K562 (cell line): ENCODE data around the gene HMGN1.

Experiments used
- ARID2 ChIP-seq: fragments of 450-650 bp; IDR thresholded peaks from 2 replicates; pipeline ENCODE4 v1.6.1; 2017; ENCODE audit warnings: antibody characterized with exemption, mild to moderate bottlenecking
- FIP1L1 ChIP-seq: fragments of 200-400 bp; formaldehyde crosslinking; IDR thresholded peaks from 2 replicates; pipeline ENCODE4 v1.6.1; 2018; ENCODE audit warnings: mild to moderate bottlenecking, low read depth, low read length; ENCODE audit not compliant: poor library complexity, severe bottlenecking
- GTF2A2 ChIP-seq: IDR thresholded peaks from 2 replicates; pipeline ENCODE4 v1.6.1; 2016; ENCODE audit warnings: mild to moderate bottlenecking, missing genetic modification characterization, missing compliant biosample characterization
- MYNN ChIP-seq, 2 experiments: sonication (generic); formaldehyde crosslinking in 1 of 2; IDR thresholded peaks; 2 replicates each; pipeline versions ENCODE4 v1.5.0 to v1.6.1; 2016 to 2020; ENCODE audit warnings: antibody characterized with exemption in 1 of 2, missing genetic modification reagents in 1 of 2
- POLR2A ChIP-seq: fragments of 450-650 bp; conservative IDR thresholded peaks from 2 replicates; pipeline ENCODE4 v1.6.1; 2016
- RCOR1 ChIP-seq, 2 experiments: IDR thresholded peaks; 2 replicates each; pipeline ENCODE4 v1.6.1; 2012; ENCODE audit warnings: low read depth in 2 of 2, low read length in 2 of 2, borderline replicate concordance in 1 of 2, improper control_type of control experiment in 1 of 2
- ZFP30 ChIP-seq: fragments of 250-450 bp; sonication (Bioruptor Pico); IDR thresholded peaks from 2 replicates; pipeline ENCODE4 v1.8.0; 2022; ENCODE audit warnings: moderate library complexity, mild to moderate bottlenecking, inconsistent platforms, borderline replicate concordance
- ZNF232 ChIP-seq: sonication (generic); formaldehyde crosslinking; IDR thresholded peaks from 2 replicates; pipeline ENCODE4 v1.8.0; 2022; ENCODE audit warnings: mild to moderate bottlenecking, missing genetic modification reagents
- TF ChIP-seq, protein P1 (sequence below): fragments of 250-450 bp; sonication (Bioruptor Pico); IDR thresholded peaks from 2 replicates; pipeline ENCODE4 v1.5.0; 2020; ENCODE audit warnings: mild to moderate bottlenecking, borderline replicate concordance
- TF ChIP-seq, protein P2 (sequence below), 2 experiments: fragments of 450-650 bp in 1 of 2; IDR thresholded peaks; 2 replicates each; pipeline ENCODE4 v1.6.1; 2011 to 2017; ENCODE audit warnings: low read depth in 2 of 2, antibody characterized with exemption in 1 of 2, borderline replicate concordance in 1 of 2, low read length in 1 of 2, mild to moderate bottlenecking in 1 of 2, mixed read lengths in 1 of 2; ENCODE audit not compliant: control insufficient read depth in 1 of 2
- TF ChIP-seq, protein P3 (sequence below), 3 experiments: IDR thresholded peaks in 2 of 3; conservative IDR thresholded peaks in 1 of 3; 2 replicates each; pipeline ENCODE4 v1.5.1; 2011 to 2012; ENCODE audit warnings: low read length in 3 of 3, mild to moderate bottlenecking in 3 of 3, control low read depth in 2 of 3, improper control_type of control experiment in 1 of 3, inconsistent platforms in 1 of 3, low read depth in 1 of 3, mixed read lengths in 1 of 3, moderate library complexity in 1 of 3; ENCODE audit not compliant: insufficient read depth in 2 of 3

DNA sequence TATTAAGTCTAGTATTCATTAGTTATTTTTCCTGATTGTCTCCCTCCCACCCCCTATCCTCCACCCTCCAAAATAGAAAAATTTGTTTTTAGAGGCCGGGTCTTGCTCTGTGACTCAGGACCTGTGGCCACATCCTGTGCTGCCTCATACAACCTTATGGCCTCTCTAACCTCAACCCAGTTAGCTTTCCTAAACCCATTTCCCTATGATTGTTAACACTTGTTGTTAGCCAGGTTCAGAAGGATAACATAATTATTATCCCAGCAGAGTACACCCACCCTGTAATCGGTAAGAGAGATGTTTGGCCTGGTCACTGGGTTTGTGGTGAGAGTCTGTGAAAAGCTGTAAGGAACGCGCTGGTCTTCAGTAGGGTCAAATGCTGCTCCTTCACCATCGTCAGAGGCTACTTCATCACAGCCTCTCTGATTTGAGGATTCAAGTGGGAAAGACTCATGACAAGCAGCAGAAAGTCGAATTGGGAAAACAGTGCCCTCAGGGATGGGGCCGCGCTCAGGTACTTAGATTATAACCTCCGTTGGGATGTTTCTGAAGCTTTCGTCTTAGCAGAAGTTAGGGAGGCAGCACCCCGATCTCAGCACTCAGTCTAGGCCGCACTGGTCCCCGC is 35.9 kb upstream of the HMGN1 start:
- TF ChIP-seq FIP1L1, result no peak
- TF ChIP-seq ARID2, result no peak
- no peak for TF ChIP-seq ZFP30 (CRISPR knock-in tag)
- TF ChIP-seq, protein P1, sequence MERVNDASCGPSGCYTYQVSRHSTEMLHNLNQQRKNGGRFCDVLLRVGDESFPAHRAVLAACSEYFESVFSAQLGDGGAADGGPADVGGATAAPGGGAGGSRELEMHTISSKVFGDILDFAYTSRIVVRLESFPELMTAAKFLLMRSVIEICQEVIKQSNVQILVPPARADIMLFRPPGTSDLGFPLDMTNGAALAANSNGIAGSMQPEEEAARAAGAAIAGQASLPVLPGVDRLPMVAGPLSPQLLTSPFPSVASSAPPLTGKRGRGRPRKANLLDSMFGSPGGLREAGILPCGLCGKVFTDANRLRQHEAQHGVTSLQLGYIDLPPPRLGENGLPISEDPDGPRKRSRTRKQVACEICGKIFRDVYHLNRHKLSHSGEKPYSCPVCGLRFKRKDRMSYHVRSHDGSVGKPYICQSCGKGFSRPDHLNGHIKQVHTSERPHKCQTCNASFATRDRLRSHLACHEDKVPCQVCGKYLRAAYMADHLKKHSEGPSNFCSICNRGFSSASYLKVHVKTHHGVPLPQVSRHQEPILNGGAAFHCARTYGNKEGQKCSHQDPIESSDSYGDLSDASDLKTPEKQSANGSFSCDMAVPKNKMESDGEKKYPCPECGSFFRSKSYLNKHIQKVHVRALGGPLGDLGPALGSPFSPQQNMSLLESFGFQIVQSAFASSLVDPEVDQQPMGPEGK (CRISPR knock-in tag), result no peak
- TF ChIP-seq GTF2A2 (tag), result no peak
- no peak for TF ChIP-seq RCOR1 (IDR thresholded peaks at IDR 0.05; ENCODE audit: borderline replicate concordance in 1 of 2, low read depth in 2 of 2, low read length in 2 of 2)
- TF ChIP-seq, protein P2, sequence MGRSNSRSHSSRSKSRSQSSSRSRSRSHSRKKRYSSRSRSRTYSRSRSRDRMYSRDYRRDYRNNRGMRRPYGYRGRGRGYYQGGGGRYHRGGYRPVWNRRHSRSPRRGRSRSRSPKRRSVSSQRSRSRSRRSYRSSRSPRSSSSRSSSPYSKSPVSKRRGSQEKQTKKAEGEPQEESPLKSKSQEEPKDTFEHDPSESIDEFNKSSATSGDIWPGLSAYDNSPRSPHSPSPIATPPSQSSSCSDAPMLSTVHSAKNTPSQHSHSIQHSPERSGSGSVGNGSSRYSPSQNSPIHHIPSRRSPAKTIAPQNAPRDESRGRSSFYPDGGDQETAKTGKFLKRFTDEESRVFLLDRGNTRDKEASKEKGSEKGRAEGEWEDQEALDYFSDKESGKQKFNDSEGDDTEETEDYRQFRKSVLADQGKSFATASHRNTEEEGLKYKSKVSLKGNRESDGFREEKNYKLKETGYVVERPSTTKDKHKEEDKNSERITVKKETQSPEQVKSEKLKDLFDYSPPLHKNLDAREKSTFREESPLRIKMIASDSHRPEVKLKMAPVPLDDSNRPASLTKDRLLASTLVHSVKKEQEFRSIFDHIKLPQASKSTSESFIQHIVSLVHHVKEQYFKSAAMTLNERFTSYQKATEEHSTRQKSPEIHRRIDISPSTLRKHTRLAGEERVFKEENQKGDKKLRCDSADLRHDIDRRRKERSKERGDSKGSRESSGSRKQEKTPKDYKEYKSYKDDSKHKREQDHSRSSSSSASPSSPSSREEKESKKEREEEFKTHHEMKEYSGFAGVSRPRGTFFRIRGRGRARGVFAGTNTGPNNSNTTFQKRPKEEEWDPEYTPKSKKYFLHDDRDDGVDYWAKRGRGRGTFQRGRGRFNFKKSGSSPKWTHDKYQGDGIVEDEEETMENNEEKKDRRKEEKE (IDR thresholded peaks at IDR 0.05; ENCODE audit: borderline replicate concordance in 1 of 2, control insufficient read depth in 1 of 2, low read depth in 2 of 2, low read length in 1 of 2), result no peak
- no peak for TF ChIP-seq POLR2A
- TF ChIP-seq MYNN (IDR thresholded peaks at IDR 0.05), result no peak
- TF ChIP-seq MYNN (CRISPR knock-in tag; IDR thresholded peaks at IDR 0.05), result no peak
- TF ChIP-seq, protein P3, sequence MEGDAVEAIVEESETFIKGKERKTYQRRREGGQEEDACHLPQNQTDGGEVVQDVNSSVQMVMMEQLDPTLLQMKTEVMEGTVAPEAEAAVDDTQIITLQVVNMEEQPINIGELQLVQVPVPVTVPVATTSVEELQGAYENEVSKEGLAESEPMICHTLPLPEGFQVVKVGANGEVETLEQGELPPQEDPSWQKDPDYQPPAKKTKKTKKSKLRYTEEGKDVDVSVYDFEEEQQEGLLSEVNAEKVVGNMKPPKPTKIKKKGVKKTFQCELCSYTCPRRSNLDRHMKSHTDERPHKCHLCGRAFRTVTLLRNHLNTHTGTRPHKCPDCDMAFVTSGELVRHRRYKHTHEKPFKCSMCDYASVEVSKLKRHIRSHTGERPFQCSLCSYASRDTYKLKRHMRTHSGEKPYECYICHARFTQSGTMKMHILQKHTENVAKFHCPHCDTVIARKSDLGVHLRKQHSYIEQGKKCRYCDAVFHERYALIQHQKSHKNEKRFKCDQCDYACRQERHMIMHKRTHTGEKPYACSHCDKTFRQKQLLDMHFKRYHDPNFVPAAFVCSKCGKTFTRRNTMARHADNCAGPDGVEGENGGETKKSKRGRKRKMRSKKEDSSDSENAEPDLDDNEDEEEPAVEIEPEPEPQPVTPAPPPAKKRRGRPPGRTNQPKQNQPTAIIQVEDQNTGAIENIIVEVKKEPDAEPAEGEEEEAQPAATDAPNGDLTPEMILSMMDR (IDR thresholded peaks at IDR 0.05 in 2 of 3, conservative IDR thresholded peaks at IDR 0.05 in 1 of 3; ENCODE audit: insufficient read depth in 2 of 3, low read depth in 1 of 3, low read length in 3 of 3), result no peak
- no peak for TF ChIP-seq ZNF232 (CRISPR knock-in tag)
